Skin epidermis (tissue), 12 donors: ENCODE measurements around the gene VAMP2.

Experiments used
- H3K27ac ChIP-seq, 21 experiments: fragments of 200-600 bp; sonication (generic) in 11 of 21; one replicate each; pipeline ENCODE4 v1.5.0; 2020; ENCODE audit warnings: mild to moderate bottlenecking in 3 of 21, inconsistent platforms in 2 of 21, moderate library complexity in 2 of 21
- H3K4me3 ChIP-seq, 7 experiments: fragments of 200-600 bp; sonication (generic) in 2 of 7; one replicate each; pipeline ENCODE4 v1.5.0; 2020; ENCODE audit warnings: inconsistent platforms in 2 of 7, mild to moderate bottlenecking in 2 of 7, moderate library complexity in 1 of 7

The VAMP2 gene

DNA sequence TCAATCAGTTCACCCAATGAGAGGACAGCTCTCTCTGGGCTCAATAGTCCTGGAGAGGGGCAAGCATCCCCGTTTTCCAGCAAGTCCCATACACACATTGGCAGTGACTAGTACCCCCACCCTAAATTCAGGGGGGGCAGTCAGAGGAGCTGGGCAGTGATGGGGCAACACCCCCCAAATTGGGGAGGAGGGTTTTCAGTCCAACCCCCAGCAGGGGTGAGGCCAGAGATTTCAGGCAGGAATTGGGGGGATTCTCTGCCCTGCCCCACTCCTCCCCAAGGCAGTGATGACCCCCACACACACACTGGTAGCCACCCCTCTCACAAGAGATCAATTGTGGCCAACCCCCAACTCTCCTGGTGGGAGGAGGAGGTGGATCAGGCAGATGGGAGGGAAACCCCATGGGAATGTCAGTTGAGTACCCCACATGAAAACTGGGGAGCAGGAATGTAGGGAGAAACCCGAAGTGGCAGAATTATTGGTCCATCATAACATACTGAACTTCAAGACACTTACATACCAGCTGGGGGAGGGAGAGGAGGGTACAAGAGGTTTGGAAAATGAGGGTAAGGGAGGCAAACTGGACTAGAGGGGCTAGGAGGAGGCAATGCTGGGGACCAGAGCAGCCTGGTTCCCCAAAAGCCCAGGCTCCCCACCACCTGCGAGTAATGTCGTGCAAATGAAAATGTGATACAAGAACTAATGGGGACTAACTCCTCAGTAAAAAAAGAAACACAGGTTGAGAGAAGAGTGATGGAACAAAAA is 3.1 kb downstream of the VAMP2 start:
- peak overlapping the region in 9 of 21 experiments; percentile 7 to 99 (median 38) for H3K27ac ChIP-seq

DNA sequence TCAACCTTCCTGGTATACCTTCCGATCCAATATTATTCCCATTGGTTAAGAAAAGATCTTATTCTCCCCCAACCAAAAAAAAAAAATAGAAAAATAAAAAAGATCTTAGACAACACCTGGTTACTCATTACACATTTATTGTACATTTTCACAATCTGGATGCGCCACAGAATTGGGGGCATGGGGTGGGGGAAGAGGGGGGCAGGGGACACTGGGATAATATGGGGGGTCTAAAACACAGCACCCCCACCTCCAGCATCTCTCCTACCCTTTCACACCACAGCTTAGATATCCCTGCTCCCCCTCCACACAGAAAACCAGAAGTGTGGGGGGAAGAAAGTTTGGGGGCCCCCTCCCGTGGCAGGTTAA is 3.7 kb downstream of the VAMP2 start:
- H3K27ac ChIP-seq, result peak overlapping the region in 7 of 21 experiments; percentile 22 to 97 (median 41)
- no peak overlapping the region for H3K4me3 ChIP-seq

More for the DNA sequence above, 3.1 kb downstream of the VAMP2 start:
- no peak overlapping the region for H3K4me3 ChIP-seq

DNA sequence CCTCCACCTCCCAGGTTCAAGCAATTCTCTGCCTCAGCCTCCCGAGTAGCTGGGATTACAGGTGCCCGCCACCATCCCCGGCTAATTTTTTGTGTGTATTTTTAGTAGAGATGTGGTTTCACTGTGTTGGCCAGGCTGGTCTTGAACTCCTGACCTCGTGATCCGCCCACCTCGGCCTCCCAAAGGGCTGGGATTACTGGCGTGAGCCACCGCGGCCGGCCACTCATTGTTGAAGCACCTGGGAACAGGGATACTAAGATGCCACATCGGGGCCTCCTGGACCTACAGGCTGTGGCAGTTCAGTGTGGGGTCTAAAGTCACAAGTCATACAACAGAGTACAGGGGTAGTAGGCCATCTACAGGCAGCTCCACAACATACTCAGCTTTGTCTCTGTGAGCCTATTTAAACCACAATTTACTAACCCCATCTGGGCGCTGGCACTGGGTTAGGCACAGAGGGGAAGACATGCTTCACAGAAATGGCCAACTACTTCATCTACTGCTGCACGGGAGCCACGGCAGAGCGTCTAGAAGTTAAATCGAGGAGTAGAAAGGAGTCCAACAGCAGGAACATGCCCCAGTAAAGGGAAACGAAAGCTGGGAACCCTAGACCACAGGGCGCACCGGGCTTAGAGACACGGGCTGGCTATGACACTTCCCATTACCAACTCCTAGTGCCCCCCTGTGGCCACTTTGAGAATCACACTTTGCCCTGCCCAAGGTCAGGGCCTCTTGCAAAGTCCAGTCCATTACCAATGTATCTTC is 4.3 kb downstream of the VAMP2 start:
- no peak overlapping the region for H3K4me3 ChIP-seq
- H3K27ac ChIP-seq, result peak overlapping the region in 16 of 21 experiments; percentile 8 to 98 (median 64)

DNA sequence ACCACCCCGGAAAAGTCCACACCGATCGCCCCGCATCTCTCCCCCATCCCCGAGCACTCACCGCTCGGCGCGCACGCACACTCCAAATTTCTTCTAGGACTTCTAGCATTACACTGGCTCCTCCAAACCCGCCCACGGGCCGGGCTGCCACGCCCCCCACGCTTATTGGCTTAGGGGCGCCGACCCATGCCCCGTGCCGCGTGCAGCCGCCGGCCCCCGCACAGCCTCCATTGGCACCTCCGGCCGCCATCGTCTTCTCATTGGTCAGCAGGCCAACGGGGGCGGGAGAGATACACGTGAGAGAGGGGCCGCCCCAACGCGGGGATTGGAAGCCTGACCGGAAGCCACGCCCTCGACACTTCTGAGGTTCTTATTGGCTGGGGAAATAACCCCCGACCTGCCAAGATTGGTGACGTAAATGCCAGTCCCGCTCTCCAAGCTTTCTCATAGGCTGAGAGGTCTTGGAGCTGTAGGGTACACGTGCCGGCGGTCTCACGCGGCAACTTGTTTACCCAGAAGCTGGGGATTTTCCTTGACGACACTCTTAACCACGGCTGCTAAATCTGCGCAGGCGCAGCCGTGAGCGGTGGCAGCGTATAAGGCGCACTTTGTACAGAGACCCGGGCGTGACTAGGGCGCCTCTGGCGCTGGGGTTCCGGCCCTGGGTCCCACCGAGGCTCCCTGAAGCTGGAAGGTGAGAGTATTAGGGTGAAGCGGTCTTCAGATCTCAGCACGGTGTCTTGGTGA is 6.3 kb downstream of the VAMP2 start:
- H3K4me3 ChIP-seq, result peak overlapping the region; percentile 43 to 96 (median 57)
- H3K27ac ChIP-seq, result peak overlapping the region; percentile 78 to 100 (median 95)

DNA sequence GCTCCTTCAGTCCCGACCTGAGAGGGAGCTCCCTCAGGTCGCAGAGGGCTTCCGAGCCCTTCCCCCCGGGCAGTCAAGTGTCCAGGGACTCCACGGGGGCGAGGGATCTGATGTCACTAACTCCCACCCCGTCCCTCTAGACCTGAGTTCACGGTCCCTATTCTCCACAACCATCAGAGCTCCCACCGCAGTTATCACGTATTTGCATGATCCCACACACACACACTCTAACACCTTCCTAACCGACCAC is 6.8 kb downstream of the VAMP2 start:
- Histone ChIP-seq H3K27ac (peak overlapping the region; percentile 78 to 100 (median 95)), H3K4me3 (peak overlapping the region; percentile 43 to 96 (median 57))

DNA sequence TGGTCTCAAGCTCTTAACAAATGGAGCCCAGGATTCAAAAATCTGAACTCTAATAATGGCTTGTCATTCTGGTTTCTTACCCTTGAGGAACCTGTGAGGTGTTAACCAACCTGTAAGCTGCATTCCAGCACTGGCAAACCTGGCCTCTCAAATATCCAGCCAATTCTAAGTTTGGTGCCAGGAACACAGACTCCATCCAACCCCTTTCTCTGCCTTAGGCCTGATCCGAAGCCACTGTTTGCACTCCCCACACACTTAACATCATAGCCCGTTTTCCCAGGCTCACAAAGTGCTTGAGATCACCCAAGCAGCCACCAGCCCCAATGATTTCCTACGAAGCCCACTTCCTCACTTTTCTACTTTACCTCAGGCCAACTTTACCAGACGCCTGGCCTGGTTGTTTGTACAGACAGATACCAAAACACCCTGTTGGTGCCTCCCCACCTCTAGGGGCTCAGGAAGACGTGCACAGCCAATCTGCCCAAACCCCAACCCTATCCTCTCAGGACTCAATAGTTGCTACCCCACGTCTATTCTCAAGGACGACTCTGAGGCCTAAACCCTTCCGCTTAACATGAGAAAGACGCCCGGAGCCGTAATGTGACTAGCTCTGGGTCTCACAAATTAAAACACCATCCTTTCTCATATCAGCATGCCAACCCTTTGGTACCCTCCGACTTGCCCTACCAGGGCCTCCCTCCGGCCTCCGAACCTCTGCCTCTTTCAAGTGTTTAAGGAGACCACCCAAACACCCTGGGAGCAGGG is 7.3 kb downstream of the VAMP2 start:
- Histone ChIP-seq H3K27ac (peak overlapping the region; percentile 78 to 100 (median 95)), H3K4me3 (peak overlapping the region; percentile 43 to 96 (median 57))

DNA sequence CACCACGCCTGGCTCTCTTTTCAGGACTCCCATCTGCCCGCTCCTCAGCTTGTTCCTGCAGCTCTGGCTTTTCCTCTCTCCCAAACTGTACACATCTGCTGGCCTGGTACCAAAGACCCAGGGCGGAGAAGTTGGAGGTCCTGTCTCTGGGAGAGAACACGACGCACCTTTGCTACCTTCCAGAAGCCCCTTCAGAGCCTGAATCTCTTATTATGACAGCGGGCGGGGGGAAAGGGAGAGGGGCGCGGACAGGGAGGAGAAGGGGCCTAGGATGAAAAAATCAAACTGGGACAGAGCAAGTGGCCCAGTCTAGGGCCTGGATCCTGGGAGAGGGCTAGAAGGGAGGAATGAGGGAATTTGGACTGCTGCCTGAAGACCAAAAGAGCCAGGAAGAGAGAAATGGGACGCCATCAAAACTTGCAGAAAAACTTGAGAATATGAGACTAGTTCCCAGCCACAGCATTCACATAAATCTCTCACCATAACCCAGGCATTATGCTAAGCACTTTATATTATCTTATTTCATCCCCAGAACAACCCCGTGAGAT is 8.1 kb downstream of the VAMP2 start:
- peak overlapping the region; percentile 43 to 96 (median 57) for H3K4me3 ChIP-seq
- peak overlapping the region; percentile 78 to 100 (median 95) for H3K27ac ChIP-seq

DNA sequence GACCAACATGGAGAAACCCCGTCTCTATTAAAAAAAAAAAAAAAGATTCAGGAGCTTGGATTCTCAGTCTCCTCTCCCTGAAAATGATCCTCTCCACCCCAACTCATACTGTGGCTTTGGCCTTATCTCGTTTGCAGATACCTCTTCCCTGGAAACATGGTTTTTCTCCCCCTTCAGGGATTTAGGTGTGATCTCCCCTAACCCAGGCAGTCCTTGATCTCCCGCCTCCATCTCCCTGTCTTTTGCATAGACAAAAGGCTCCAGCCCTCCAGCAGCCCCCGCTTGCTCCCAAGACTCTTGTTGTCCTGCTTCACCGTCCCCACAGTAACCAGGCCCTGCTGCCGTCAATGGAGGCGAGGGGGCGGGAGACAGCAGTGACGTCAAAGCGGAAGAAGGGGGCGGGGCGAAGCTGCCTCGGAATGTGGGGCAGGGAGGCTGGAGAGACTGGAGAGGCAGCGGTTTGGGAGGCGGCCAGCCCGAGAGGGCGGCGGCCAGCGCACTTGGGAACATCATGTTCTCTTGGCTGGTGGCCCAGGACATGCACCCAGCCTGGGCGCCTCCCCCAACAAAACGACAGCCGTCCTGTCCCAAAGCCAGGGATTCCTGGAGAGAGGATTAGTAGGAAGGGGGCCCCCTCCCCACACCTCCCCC is 8.7 kb downstream of the VAMP2 start:
- peak overlapping the region in 20 of 21 experiments; percentile 78 to 100 (median 95) for H3K27ac ChIP-seq

DNA sequence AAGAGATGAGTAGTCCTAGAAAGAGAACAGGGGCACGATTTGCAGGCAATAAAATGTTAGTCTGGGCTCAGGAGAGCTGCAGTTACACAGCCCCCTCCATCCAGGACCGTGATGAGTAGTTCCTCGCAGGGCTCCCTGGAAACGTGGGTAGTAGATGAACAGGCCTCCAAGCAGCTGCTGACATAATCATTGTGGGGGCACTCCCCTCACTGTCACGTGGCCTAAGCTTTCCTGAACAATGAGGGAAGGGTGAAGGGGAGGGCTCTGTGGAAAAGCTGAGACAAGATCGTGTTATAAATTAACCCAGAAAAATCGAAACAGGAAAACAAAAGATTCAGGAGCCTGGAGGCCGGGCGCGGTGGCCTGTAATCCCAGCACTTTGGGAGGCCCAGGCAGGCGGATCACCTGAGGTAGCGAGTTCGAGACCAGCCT is 9.2 kb downstream of the VAMP2 start:
- Histone ChIP-seq H3K27ac (peak overlapping the region in 20 of 21 experiments; percentile 69 to 100 (median 95)), H3K4me3 (peak overlapping the region; percentile 4 to 96 (median 43))

More for the DNA sequence above, 8.7 kb downstream of the VAMP2 start:
- peak overlapping the region; percentile 43 to 96 (median 57) for H3K4me3 ChIP-seq

DNA sequence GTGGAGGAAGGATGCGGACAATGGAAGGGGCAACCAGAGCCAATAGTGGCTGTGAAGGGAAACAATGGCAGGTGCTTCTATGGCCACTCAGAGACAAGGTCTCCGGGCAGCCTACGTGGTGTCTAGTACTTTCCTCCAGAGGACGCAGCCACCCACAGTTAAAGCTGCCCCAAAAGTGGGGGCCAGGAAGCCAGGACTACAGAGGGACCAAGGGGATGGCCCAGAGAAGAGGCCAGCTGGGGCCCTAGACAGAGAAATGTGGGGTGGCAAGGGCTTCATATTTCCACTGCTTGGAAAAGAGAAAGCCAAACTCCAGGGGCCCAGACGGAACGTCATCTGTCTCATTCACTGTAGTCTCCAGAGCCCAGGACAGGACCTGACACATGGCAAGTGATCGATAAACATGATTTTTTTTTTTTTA is 9.7 kb downstream of the VAMP2 start:
- Histone ChIP-seq H3K27ac (peak overlapping the region in 20 of 21 experiments; percentile 30 to 100 (median 95)), H3K4me3 (peak overlapping the region in 3 of 7 experiments; percentile 1 to 96 (median 58))

DNA sequence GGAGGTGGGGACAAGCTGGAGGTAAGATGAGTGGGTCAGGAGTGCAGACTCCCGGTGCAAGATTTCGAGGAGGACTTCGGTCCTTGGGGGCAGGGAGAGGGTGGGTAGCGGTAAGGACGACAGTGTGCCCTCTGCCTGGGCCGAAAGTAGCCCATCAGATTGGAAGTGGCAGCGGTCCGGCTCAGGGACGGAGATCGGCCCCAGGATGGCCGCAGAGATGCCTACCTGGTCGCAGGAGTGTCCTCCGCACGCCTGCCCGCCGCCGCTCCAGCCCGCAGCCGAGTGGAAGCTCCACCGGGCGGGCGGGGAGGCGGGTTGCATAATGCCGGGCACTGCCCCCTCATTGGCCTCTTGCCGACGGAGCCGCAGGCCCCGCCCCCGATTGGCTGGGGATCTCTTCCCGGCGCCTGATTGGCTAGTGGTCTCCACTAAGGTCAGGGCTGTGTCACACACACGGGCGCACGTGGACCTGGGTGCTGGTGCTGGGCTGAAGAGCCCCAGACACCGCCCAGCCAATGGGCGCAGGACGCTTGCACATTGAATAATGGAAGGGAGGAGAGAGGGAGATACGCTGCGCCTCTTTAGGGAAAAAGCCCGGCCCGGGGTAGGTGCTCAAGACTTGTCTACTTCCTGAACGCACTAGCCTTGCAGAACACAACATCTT is 10.5 kb downstream of the VAMP2 start, which contains the start of gene PER1:
PER1 (minus strand) TSS at position 293 of the 664 bp plus-strand sequence. CDS start 1,698 bp downstream, outside the sequence.
- Histone ChIP-seq H3K4me3 (peak within 1 kb of the TSS; percentile 47 to 96 (median 77)), H3K27ac (peak within 1 kb of the TSS; percentile 78 to 100 (median 95))

DNA sequence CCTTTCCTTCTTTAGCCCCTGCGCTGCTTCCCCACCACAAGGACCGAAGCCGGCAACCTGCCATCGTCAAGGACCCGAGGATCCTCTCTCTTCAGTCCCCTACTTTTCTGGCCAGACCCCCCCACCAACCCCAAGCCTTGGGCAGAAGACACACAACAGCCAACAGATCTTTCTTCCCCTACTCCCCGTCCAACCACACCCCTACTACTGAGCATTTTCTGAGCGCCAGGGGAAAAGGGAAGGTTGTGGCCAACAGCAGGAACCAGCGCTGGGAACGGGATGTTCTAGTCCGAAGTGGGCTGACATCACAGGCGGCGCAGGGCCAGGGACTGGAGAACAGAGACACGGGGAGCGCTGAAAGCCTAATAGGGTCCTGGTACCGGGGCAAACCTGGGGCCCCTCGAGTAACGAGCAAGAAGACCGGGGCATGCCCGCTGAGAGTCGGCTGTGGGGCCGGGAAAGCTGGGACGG is 11.1 kb downstream of the VAMP2 start:
- Histone ChIP-seq H3K27ac (peak overlapping the region; percentile 78 to 100 (median 95)), H3K4me3 (peak overlapping the region; percentile 47 to 80 (median 61))

DNA sequence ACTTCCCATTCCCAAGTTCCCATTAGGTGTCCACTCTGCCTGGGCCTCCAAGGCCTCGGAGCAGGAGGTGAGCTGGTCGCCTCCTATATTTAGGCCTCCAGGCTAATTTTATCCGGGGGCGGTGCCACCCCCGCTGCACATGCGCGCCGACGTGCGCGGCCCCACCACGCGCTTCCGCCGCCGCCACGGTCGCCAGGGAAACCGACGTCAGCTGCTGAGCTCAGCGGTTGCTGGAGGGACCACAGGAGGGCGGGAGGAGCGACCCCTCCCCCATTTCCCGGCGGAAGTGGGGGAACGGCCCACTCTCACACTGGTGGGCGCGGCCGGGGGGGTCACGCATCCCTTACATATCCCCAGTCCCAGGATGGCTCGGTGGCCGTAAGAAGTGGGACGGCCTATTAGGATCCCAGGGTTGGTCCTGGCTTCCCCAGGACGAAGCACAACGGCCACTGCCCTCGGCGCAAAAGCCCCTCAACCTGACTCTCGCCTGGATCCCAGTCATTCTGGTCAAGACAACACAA is 11.6 kb downstream of the VAMP2 start:
- Histone ChIP-seq H3K27ac (peak overlapping the region; percentile 78 to 100 (median 95)), H3K4me3 (peak overlapping the region; percentile 47 to 80 (median 61))

DNA sequence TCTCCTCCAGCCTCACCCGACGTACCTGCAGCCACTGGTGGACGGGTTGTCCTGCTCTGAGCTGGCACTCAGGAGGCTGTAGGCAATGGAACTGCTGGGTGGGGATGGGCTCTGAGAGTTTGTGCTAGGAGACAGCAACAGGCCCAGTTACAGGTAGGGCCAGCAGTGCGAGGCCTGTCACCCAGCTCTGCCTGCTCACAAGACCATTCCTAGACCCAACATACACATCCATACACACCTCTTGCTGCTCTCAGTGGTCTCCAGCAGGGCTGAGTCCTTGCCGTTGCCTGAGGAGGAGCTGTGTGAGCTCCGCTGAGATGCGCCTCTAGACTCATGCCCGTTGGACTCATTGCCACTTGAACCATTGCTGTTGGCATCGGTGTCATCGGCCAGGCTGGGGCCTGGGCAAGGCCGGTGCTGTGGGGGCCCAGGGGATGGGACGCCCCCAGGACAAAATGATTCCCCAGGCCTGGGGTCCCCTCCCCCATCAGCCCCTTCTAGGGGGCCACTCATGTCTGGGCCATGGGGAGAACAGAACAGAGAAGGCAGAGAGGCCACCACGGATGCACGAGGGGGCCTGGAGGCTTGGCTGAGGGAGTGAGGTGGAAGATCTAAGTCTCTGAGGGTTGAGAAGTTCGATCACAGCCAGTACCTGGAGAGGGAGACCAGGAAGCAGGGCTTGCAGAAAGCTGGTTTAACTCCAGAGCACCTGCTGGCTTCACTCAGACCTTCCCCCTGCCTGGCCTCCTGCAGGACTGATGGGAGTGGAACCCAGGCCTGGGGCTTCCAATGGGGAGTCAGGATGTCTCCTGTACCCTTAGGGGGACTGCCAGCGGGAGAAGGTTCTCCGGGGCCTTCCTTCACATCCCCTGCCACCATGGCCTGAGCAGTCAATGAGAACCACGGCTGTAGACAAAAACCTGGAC is 12.3 kb downstream of the VAMP2 start:
- Histone ChIP-seq H3K27ac (peak overlapping the region in 16 of 21 experiments; percentile 11 to 100 (median 96)), H3K4me3 (peak overlapping the region in 6 of 7 experiments; percentile 55 to 80 (median 69))

DNA sequence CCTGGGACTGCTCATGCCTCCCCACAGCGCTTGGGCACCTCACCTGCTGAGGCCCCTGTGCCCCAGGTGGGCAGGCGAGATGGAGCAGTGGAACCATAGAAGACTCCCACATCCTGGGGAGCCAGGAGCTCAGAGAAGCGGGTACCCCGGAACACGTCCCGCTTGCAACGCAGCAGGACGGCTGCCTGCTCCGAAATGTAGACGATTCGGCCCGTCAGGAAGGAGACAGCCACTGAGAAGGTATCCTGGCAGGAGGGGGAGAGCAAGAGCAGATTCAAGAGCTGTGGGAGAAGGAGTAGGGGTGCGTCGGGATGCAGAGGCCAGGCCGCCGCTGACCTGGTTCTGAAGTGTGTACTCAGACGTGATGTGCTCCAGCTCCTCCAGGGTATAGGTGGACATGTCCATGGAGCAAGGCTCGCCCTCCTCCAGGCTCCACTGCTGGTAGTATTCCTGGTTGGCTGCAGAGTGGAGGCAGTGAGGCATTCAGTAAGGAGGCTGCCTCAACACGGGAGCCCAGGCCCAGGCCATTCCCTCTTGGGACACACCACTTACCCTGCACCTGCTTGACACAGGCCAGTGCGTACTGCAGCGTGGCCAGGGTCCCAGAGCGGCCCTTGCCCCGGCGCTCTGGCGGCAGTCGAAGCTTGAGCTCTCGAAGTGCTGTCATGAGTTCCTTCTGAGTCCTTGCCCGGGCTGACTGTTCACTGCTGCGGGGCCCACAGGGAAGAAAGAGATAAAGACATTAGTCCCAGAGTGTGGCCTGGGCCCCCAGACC is 13.1 kb downstream of the VAMP2 start:
- Histone ChIP-seq H3K27ac (peak overlapping the region in 3 of 21 experiments; percentile 46 to 100 (median 98)), H3K4me3 (no peak overlapping the region)
